Liver (tissue), 3 donors: ENCODE measurements around the gene BRAF.

Source experiments
- CTCF ChIP-seq: fragments of 150-350 bp; IDR thresholded peaks from 2 replicates; pipeline ENCODE4 v1.5.1; 2017; ENCODE audit warnings: improper control_type of control experiment, low read depth, low read length; ENCODE audit not compliant: missing input control
- FOXA1 ChIP-seq: IDR thresholded peaks from 2 replicates; pipeline ENCODE4 v1.6.1; 2016; ENCODE audit warnings: antibody characterized with exemption
- GABPA ChIP-seq, 2 donors: IDR thresholded peaks in 1 of 2; conservative IDR thresholded peaks in 1 of 2; 2 replicates each; pipeline ENCODE4 v1.6.1; 2016; ENCODE audit warnings: antibody characterized with exemption in 2 of 2, mild to moderate bottlenecking in 1 of 2, moderate library complexity in 1 of 2
- REST ChIP-seq: IDR thresholded peaks from 2 replicates; pipeline ENCODE4 v1.6.1; 2016; ENCODE audit warnings: antibody characterized with exemption, mild to moderate bottlenecking
- SP1 ChIP-seq: IDR thresholded peaks from 2 replicates; pipeline ENCODE4 v1.6.1; 2018; ENCODE audit warnings: antibody characterized with exemption, mild to moderate bottlenecking
- TAF1 ChIP-seq: conservative IDR thresholded peaks from 2 replicates; pipeline ENCODE4 v1.6.1; 2016; ENCODE audit warnings: antibody characterized with exemption, mild to moderate bottlenecking
- YY1 ChIP-seq: IDR thresholded peaks from 2 replicates; pipeline ENCODE4 v1.6.1; 2016; ENCODE audit warnings: antibody characterized with exemption, mild to moderate bottlenecking
- ZBTB33 ChIP-seq: IDR thresholded peaks from 2 replicates; pipeline ENCODE4 v1.6.1; 2016; ENCODE audit warnings: antibody characterized with exemption
- donor health status: healthy.
- donor health status: healthy.

- no peak for TF ChIP-seq CTCF
- TF ChIP-seq TAF1 = no peak
- TF ChIP-seq GABPA (IDR thresholded peaks at IDR 0.05 in 1 of 2, conservative IDR thresholded peaks at IDR 0.05 in 1 of 2) = no peak
- no peak for TF ChIP-seq REST
- no peak for TF ChIP-seq ZBTB33
- no peak for TF ChIP-seq SP1
- TF ChIP-seq YY1 = no peak
- TF ChIP-seq FOXA1 = no peak
Observed at GRCh38 chr7:140697447-140698143, 227.1 kb downstream of the BRAF start.
